Astrocyte of the cerebellum (primary cell): ENCODE measurements around the gene JAZF1.

Experiments used
- DNase-seq: peaks from one replicate; pipeline ENCODE4 v3.0.0-alpha.2; 2011; ENCODE audit warnings: low read depth
- H3K4me3 ChIP-seq: 2 replicates; pipeline ENCODE4 v1.5.1; 2011; ENCODE audit warnings: mild to moderate bottlenecking, low read depth, low read length, moderate library complexity
- CTCF ChIP-seq: IDR thresholded peaks from 2 replicates; pipeline ENCODE4 v1.5.1; 2012; ENCODE audit warnings: low read length, low read depth, moderate library complexity, mild to moderate bottlenecking; ENCODE audit errors: missing control alignments
- in situ Hi-C: cut with HindIII; loops from 2 replicates; pipeline ENCODE4 v1.10.0; 2017; ENCODE audit warnings: low sequenced_read_pairs

The JAZF1 gene

GRCh38 chr7:28116041-28116440 lies 64.6 kb downstream of the JAZF1 start:
- no peak for DNase-seq
- in situ Hi-C loops, result no loop called here
- H3K4me3 ChIP-seq, result no peak overlapping the region
- TF ChIP-seq CTCF, result no peak

GRCh38 chr7:28115261-28115660 lies 65.3 kb downstream of the JAZF1 start:
- TF ChIP-seq CTCF, result no peak
- DNase-seq, result no peak
- H3K4me3 ChIP-seq, result no peak overlapping the region
- in situ Hi-C loops, result no loop called here

DNA sequence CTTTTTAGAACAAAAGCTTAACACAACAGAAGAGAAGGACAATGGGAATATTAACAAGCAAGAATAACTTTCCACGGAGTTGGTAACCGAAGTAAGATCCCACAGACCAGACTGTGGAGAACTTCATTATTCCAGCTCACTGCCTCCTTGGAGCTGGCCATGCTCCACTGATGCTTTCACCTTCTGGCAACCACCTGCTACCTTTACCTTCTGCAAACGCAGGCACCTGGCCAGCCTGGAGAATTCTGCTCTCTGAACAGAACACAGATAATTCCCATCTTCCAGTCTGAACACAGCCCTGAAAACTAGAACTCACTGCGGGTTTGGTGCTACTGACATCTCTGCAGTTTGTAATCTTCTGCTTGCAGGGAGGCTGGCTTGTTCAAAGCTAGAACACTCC lies 66.5 kb downstream of the JAZF1 start:
- no peak for TF ChIP-seq CTCF
- no peak for DNase-seq
- in situ Hi-C loops, result no loop called here
- no peak overlapping the region for H3K4me3 ChIP-seq

- in situ Hi-C loops, result no loop called here
- H3K4me3 ChIP-seq, result no peak overlapping the region
- TF ChIP-seq CTCF, result no peak
- no peak for DNase-seq
Observed at GRCh38 chr7:28112883-28113540, 67.6 kb downstream of the JAZF1 start.

- H3K4me3 ChIP-seq, result no peak overlapping the region
- in situ Hi-C loops, result no loop called here
- TF ChIP-seq CTCF, result no peak
- DNase-seq, result no peak
Observed at GRCh38 chr7:28112467-28112866, 68.1 kb downstream of the JAZF1 start.

- in situ Hi-C loops, result no loop called here
- no peak for DNase-seq
- H3K4me3 ChIP-seq, result no peak overlapping the region
Observed at GRCh38 chr7:28112012-28112411, 68.6 kb downstream of the JAZF1 start.

More at GRCh38 chr7:28112012-28112411, 68.6 kb downstream of the JAZF1 start:
- TF ChIP-seq CTCF, result no peak
